ENCODE measurements around the gene PARP6. TPM values are rescaled to one million over a fixed set of nuclear protein-coding genes. Genes with fewer than 3 reads are reported as not detected.

PARP6 gene
- total RNA-seq, 1 experiment from 2014 or later, result 41.9 TPM

GRCh38 chr15:72272213-72272996, at the start of gene PARP6 (continued):
- TF ChIP-seq OVOL2 (CRISPR knock-in tag; IDR thresholded peaks at IDR 0.05; ENCODE audit: borderline replicate concordance), result no peak
- TF ChIP-seq NR3C1 (CRISPR knock-in tag; conservative IDR thresholded peaks at IDR 0.05; ENCODE audit: low read depth), result no peak
- no peak for TF ChIP-seq ELF4 (CRISPR knock-in tag; IDR thresholded peaks at IDR 0.05; ENCODE audit: low read depth)
- no peak for TF ChIP-seq MLX (CRISPR knock-in tag; IDR thresholded peaks at IDR 0.05)
- no peak; the same call in none of the 2 replicates for TF ChIP-seq HMGXB4 (CRISPR knock-in tag; IDR thresholded peaks at IDR 0.05)
- no peak for TF ChIP-seq ATF1 (CRISPR knock-in tag; IDR thresholded peaks at IDR 0.05)
- TF ChIP-seq GRHL2 (CRISPR knock-in tag; IDR thresholded peaks at IDR 0.05; ENCODE audit: insufficient replicate concordance, severe bottlenecking), result no peak
- peak; percentile 95 for TF ChIP-seq USF1 (CRISPR knock-in tag; IDR thresholded peaks at IDR 0.05)
- peak; percentile 79; the same call in 1 of the 2 replicates for TF ChIP-seq SMAD3 (CRISPR knock-in tag; IDR thresholded peaks at IDR 0.05; ENCODE audit: borderline replicate concordance)
- TF ChIP-seq NR2C2 (CRISPR knock-in tag; IDR thresholded peaks at IDR 0.05), result no peak
- peak; percentile 92 for TF ChIP-seq ZNF232 (CRISPR knock-in tag; IDR thresholded peaks at IDR 0.05)
- TF ChIP-seq MYBL2 (CRISPR knock-in tag; IDR thresholded peaks at IDR 0.05), result peak; percentile 62
- TF ChIP-seq IRF2 (CRISPR knock-in tag; IDR thresholded peaks at IDR 0.05; ENCODE audit: borderline replicate concordance, low read depth), result no peak
- TF ChIP-seq ZNF396 (CRISPR knock-in tag; IDR thresholded peaks at IDR 0.05; ENCODE audit: borderline replicate concordance), result no peak
- TF ChIP-seq SOX15 (CRISPR knock-in tag; IDR thresholded peaks at IDR 0.05), result no peak
- TF ChIP-seq KAT7 (CRISPR knock-in tag; IDR thresholded peaks at IDR 0.05; ENCODE audit: borderline replicate concordance), result peak; percentile 61; the same call in 1 of the 2 replicates
- TF ChIP-seq JAZF1 (CRISPR knock-in tag; IDR thresholded peaks at IDR 0.05), result no peak
- TF ChIP-seq ZMAT4 (CRISPR knock-in tag; IDR thresholded peaks at IDR 0.05), result no peak
- TF ChIP-seq ZNF281 (CRISPR knock-in tag; IDR thresholded peaks at IDR 0.05), result 0 out of 2 replicates have a peak, but pooled peaks have one; percentile 45
- TF ChIP-seq EMX1 (CRISPR knock-in tag; IDR thresholded peaks at IDR 0.05), result no peak
- peak; percentile 96 for TF ChIP-seq USF2 (CRISPR knock-in tag; IDR thresholded peaks at IDR 0.05)
- no peak for TF ChIP-seq GTF2I (CRISPR knock-in tag; conservative IDR thresholded peaks at IDR 0.05)
- TF ChIP-seq ERG (CRISPR knock-in tag; IDR thresholded peaks at IDR 0.05), result no peak
- peak; percentile 63; the same call in 1 of the 2 replicates for TF ChIP-seq E2F1 (CRISPR knock-in tag; IDR thresholded peaks at IDR 0.05)
- no peak for TF ChIP-seq MXD4 (CRISPR knock-in tag; IDR thresholded peaks at IDR 0.05; ENCODE audit: borderline replicate concordance)
- TF ChIP-seq ZNF425 (CRISPR knock-in tag; conservative IDR thresholded peaks at IDR 0.05), result no peak
- TF ChIP-seq CREB1 (CRISPR knock-in tag; IDR thresholded peaks at IDR 0.05), result no peak
